SK-N-SH (cell line): Measurements from ENCODE around the gene SORBS1.

Source experiments
- CTCF ChIP-seq: fragments of 200-600 bp; sonication (generic); IDR thresholded peaks from 2 replicates; pipeline ENCODE4 v1.6.1; 2017; ENCODE audit warnings: antibody characterized with exemption, mild to moderate bottlenecking, moderate library complexity
- ELF1 ChIP-seq: IDR thresholded peaks from 2 replicates; pipeline ENCODE4 v1.4.0; 2012
- JUND ChIP-seq: IDR thresholded peaks from 2 replicates; pipeline ENCODE4 v1.4.0; 2012
- MAX ChIP-seq: IDR thresholded peaks from 2 replicates; pipeline ENCODE4 v1.4.0; 2012; ENCODE audit warnings: low read depth
- NFIC ChIP-seq: IDR thresholded peaks from 2 replicates; pipeline ENCODE4 v1.4.0; 2012; ENCODE audit warnings: borderline replicate concordance
- REST ChIP-seq: IDR thresholded peaks from 2 replicates; pipeline ENCODE4 v1.6.1; 2012; ENCODE audit warnings: mild to moderate bottlenecking, low read depth, low read length, moderate library complexity
- RFX5 ChIP-seq: IDR thresholded peaks from 2 replicates; pipeline ENCODE4 v1.6.1; 2012; ENCODE audit warnings: mild to moderate bottlenecking, improper control_type of control experiment, low read length

- no peak for TF ChIP-seq RFX5
- no peak for TF ChIP-seq CTCF
- TF ChIP-seq MAX: no peak
- TF ChIP-seq NFIC: no peak
- no peak for TF ChIP-seq ELF1
- no peak for TF ChIP-seq REST
- TF ChIP-seq JUND: no peak
Measured at GRCh38 chr10:95526044-95526443, 35.1 kb downstream of the SORBS1 start.
